ENCODE results near the gene PCDHGA12.
"Not testable (repeated sequence)": the region's sequence is repeated elsewhere in the genome, so short reads cannot be mapped to it uniquely, and the experiment has no call there.

DNA sequence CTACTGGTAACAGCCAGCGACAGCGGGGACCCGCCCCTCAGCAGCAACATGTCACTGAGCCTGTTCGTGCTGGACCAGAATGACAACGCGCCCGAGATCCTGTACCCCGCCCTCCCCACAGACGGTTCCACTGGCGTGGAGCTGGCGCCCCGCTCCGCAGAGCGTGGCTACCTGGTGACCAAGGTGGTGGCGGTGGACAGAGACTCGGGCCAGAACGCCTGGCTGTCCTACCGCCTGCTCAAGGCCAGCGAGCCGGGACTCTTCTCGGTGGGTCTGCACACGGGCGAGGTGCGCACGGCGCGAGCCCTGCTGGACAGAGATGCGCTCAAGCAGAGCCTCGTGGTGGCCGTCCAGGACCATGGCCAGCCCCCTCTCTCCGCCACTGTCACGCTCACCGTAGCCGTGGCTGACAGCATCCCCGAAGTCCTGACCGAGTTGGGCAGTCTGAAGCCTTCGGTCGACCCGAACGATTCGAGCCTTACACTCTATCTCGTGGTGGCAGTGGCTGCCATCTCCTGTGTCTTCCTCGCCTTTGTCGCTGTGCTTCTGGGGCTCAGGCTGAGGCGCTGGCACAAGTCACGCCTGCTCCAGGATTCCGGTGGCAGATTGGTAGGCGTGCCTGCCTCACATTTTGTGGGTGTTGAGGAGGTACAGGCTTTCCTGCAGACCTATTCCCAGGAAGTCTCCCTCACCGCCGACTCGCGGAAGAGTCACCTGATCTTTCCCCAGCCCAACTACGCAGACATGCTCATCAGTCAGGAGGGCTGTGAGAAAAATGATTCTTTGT lies 35.7 kb upstream of the PCDHGA12 start:
- TF ChIP-seq, protein P1, sequence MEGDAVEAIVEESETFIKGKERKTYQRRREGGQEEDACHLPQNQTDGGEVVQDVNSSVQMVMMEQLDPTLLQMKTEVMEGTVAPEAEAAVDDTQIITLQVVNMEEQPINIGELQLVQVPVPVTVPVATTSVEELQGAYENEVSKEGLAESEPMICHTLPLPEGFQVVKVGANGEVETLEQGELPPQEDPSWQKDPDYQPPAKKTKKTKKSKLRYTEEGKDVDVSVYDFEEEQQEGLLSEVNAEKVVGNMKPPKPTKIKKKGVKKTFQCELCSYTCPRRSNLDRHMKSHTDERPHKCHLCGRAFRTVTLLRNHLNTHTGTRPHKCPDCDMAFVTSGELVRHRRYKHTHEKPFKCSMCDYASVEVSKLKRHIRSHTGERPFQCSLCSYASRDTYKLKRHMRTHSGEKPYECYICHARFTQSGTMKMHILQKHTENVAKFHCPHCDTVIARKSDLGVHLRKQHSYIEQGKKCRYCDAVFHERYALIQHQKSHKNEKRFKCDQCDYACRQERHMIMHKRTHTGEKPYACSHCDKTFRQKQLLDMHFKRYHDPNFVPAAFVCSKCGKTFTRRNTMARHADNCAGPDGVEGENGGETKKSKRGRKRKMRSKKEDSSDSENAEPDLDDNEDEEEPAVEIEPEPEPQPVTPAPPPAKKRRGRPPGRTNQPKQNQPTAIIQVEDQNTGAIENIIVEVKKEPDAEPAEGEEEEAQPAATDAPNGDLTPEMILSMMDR (optimal IDR thresholded peaks at IDR 0.05 in 1 of 3, IDR thresholded peaks at IDR 0.05 in 1 of 3, conservative IDR thresholded peaks at IDR 0.05 in 1 of 3; ENCODE audit: extremely low read depth in 1 of 3, insufficient read depth in 2 of 3, low read length in 3 of 3) = not testable (repeated sequence)
- TF ChIP-seq EZH2 (IDR thresholded peaks at IDR 0.05; ENCODE audit: low read length) = not testable (repeated sequence)
